SK-N-SH (cell line): ENCODE measurements around the gene SEC61B.

Experiments used
- CTCF ChIP-seq: fragments of 200-600 bp; sonication (generic); IDR thresholded peaks from 2 replicates; pipeline ENCODE4 v1.6.1; 2017; ENCODE audit warnings: antibody characterized with exemption, mild to moderate bottlenecking, moderate library complexity
- EP300 ChIP-seq, 2 experiments: IDR thresholded peaks; 2 replicates each; pipeline versions ENCODE4 v1.4.0 to v1.6.1; 2012; ENCODE audit warnings: borderline replicate concordance in 1 of 2, low read depth in 1 of 2, low read length in 1 of 2
- FOSL2 ChIP-seq: IDR thresholded peaks from 2 replicates; pipeline ENCODE4 v1.4.0; 2012; ENCODE audit warnings: low read depth, mild to moderate bottlenecking, moderate library complexity, borderline replicate concordance
- MXI1 ChIP-seq: IDR thresholded peaks from 2 replicates; pipeline ENCODE4 v1.6.1; 2012; ENCODE audit warnings: mild to moderate bottlenecking, low read depth, low read length, improper control_type of control experiment
- POLR2AphosphoS5 ChIP-seq: IDR thresholded peaks from 2 replicates; pipeline ENCODE4 v1.6.1; 2012; ENCODE audit warnings: low read depth, low read length
- REST ChIP-seq: IDR thresholded peaks from 2 replicates; pipeline ENCODE4 v1.6.1; 2012; ENCODE audit warnings: mild to moderate bottlenecking, low read depth, low read length, moderate library complexity
- SIN3A ChIP-seq: IDR thresholded peaks from 2 replicates; pipeline ENCODE4 v1.6.1; 2012; ENCODE audit warnings: low read depth, mild to moderate bottlenecking, low read length, moderate library complexity, borderline replicate concordance
- TAF1 ChIP-seq: IDR thresholded peaks from 2 replicates; pipeline ENCODE4 v1.6.1; 2012; ENCODE audit warnings: low read depth, mild to moderate bottlenecking, low read length, moderate library complexity, borderline replicate concordance
- USF2 ChIP-seq: fragments of 150-350 bp; IDR thresholded peaks from 2 replicates; pipeline ENCODE4 v1.6.1; 2017; ENCODE audit warnings: antibody characterized with exemption, low read length, low read depth, borderline replicate concordance
- ZBTB33 ChIP-seq: IDR thresholded peaks from 2 replicates; pipeline ENCODE4 v1.4.0; 2012; ENCODE audit warnings: low read depth, borderline replicate concordance

- TF ChIP-seq ZBTB33 (no peak), USF2 (no peak), CTCF (no peak), MXI1 (no peak), REST (no peak), FOSL2 (no peak), POLR2AphosphoS5 (no peak), TAF1 (no peak), EP300 (IDR thresholded peaks at IDR 0.05; ENCODE audit: borderline replicate concordance in 1 of 2, low read depth in 1 of 2, low read length in 1 of 2) (no peak), SIN3A (no peak)
Measured at GRCh38 chr9:99261923-99262322, 39.8 kb downstream of the SEC61B start.
